ENCODE measurements around the gene CDKAL1.

- no peak for TF ChIP-seq CTCF (IDR thresholded peaks at IDR 0.05)
- TF ChIP-seq POLR2AphosphoS5 (IDR thresholded peaks at IDR 0.05) = no peak
- TF ChIP-seq EP300 (IDR thresholded peaks at IDR 0.05) = no peak
- TF ChIP-seq POLR2A (IDR thresholded peaks at IDR 0.05; ENCODE audit: low read depth) = no peak
Observed at GRCh38 chr6:21144928-21145327, 610.7 kb downstream of the CDKAL1 start.

Data from esophagus muscularis mucosa (tissue), 4 donors.